HCT116 (cell line): ENCODE measurements around the gene IGLL5. TPM values are rescaled to one million over a fixed set of nuclear protein-coding genes. Genes with fewer than 3 reads are reported as not detected.
"Not testable (repeated sequence)": the region's sequence is repeated elsewhere in the genome, so short reads cannot be mapped to it uniquely, and the experiment has no call there.

Experiments used
- ATAC-seq: fragments of 200-7000 bp; cut with Tn5 transposase; 2 replicates; pipeline ENCODE4 v1.9.1; 2020; ENCODE audit warnings: mild to moderate bottlenecking, moderate library complexity
- BruUV-seq: library from RNA; stranded (reverse); fragments of 400-500 nt; replicated peaks from 2 replicates; lab custom pipeline; 2021; lab: Mats Ljungman, UMichigan
- CTCF ChIA-PET: fragments of 300-600 bp; sonication (Branson Sonifier 250); formaldehyde crosslinking; loops from one replicate; lab custom pipeline; 2021; ENCODE audit warnings: antibody characterized with exemption; lab: Charles Lee
- POLR2A ChIA-PET: fragments of 300-600, 350-600 bp; sonication (Branson Sonifier 250); formaldehyde crosslinking; loops from one replicate; lab custom pipeline; 2021; ENCODE audit warnings: antibody characterized with exemption; lab: Charles Lee
- RAD21 ChIA-PET, 2 experiments: fragments of 300-600 bp; sonication (Branson Sonifier 250); formaldehyde crosslinking; loops; one replicate each; lab custom pipeline; 2023; ENCODE audit warnings: low total read pairs in 2 of 2; ENCODE audit not compliant: uncharacterized antibody in 2 of 2, unreplicated experiment in 2 of 2, low non-redundant PET in 1 of 2; lab: Charles Lee
- DNase-seq: peaks from one replicate; pipeline ENCODE4 v3.0.0-alpha.2; 2010; ENCODE audit warnings: low read depth, low spot score
- H2AFZ ChIP-seq: fragments of 200-600 bp; shearing (Covaris generic), sonication (generic); 2 replicates; pipeline ENCODE4 v1.6.1; 2017; ENCODE audit warnings: low read depth, mixed run types, mixed read lengths, antibody characterized with exemption, low read length; ENCODE audit not compliant: poor library complexity, severe bottlenecking
- H3K27ac ChIP-seq: 2 replicates; pipeline ENCODE4 v1.5.1; 2012; ENCODE audit warnings: low read depth, low read length
- H3K27me3 ChIP-seq: fragments of 200-600 bp; sonication (generic); 2 replicates; pipeline ENCODE4 v1.6.1; 2016; ENCODE audit warnings: mixed run types, low read length, mixed read lengths; ENCODE audit not compliant: insufficient read depth
- H3K36me3 ChIP-seq, 2 experiments: fragments of 200-500 bp in 1 of 2; fragments of 200-600 bp in 1 of 2; sonication (Bioruptor generic) in 1 of 2; sonication (generic) in 1 of 2; 2 replicates each; pipeline versions ENCODE4 v1.5.1 to v1.6.1; 2014 to 2016; ENCODE audit warnings: low read length in 2 of 2, inconsistent platforms in 1 of 2, mixed read lengths in 1 of 2, mixed run types in 1 of 2; ENCODE audit not compliant: insufficient read depth in 2 of 2, control insufficient read depth in 1 of 2
- H3K4me1 ChIP-seq, 2 experiments: fragments of 200-600 bp in 1 of 2; sonication (generic) in 1 of 2; 2 replicates each; pipeline versions ENCODE4 v1.5.1 to v1.6.1; 2012 to 2017; ENCODE audit warnings: low read length in 2 of 2, inconsistent platforms in 1 of 2, mild to moderate bottlenecking in 1 of 2, mixed read lengths in 1 of 2, mixed run types in 1 of 2, moderate library complexity in 1 of 2; ENCODE audit not compliant: insufficient read depth in 2 of 2, control insufficient read depth in 1 of 2
- H3K4me2 ChIP-seq: fragments of 200-600 bp; sonication (generic); 2 replicates; pipeline ENCODE4 v1.6.1; 2017; ENCODE audit warnings: mixed run types, low read length, mixed read lengths
- H3K4me3 ChIP-seq, 2 experiments: fragments of 200-600 bp in 1 of 2; sonication (generic) in 1 of 2; replicated peaks in 1 of 2; 2 replicates each; pipeline ENCODE4 v1.5.1; 2011 to 2016; ENCODE audit warnings: low read length in 2 of 2, control low read depth in 1 of 2, low read depth in 1 of 2, mild to moderate bottlenecking in 1 of 2, mixed read lengths in 1 of 2, mixed run types in 1 of 2
- H3K79me2 ChIP-seq: fragments of 200-600 bp; sonication (generic); 2 replicates; pipeline ENCODE4 v1.6.1; 2017; ENCODE audit warnings: mild to moderate bottlenecking, mixed run types, low read length, moderate library complexity, mixed read lengths; ENCODE audit not compliant: insufficient read depth
- H3K9ac ChIP-seq: fragments of 200-600 bp; sonication (generic); 2 replicates; pipeline ENCODE4 v1.6.1; 2016; ENCODE audit warnings: low read length, mixed read lengths
- H3K9me2 ChIP-seq: fragments of 200-600 bp; sonication (generic), shearing (Covaris generic); 2 replicates; pipeline ENCODE4 v1.6.1; 2017; ENCODE audit warnings: mixed run types, mild to moderate bottlenecking, moderate library complexity; ENCODE audit not compliant: insufficient read depth
- H3K9me3 ChIP-seq, 2 experiments: fragments of 200-500 bp in 1 of 2; fragments of 200-600 bp in 1 of 2; sonication (Bioruptor generic) in 1 of 2; sonication (generic) in 1 of 2; 2 replicates each; pipeline ENCODE4 v1.6.1; 2014 to 2017; ENCODE audit warnings: low read length in 2 of 2, mixed read lengths in 2 of 2, inconsistent platforms in 1 of 2, low read depth in 1 of 2, mild to moderate bottlenecking in 1 of 2, mixed run types in 1 of 2, moderate library complexity in 1 of 2; ENCODE audit not compliant: control insufficient read depth in 1 of 2, insufficient read depth in 1 of 2
- H4K20me1 ChIP-seq: fragments of 200-600 bp; sonication (generic), shearing (Covaris generic); 2 replicates; pipeline ENCODE4 v1.6.1; 2017; ENCODE audit warnings: mixed run types, mild to moderate bottlenecking, moderate library complexity; ENCODE audit not compliant: insufficient read depth
- EZH2phosphoT487 ChIP-seq: fragments of 200-600 bp; IDR thresholded peaks from 2 replicates; pipeline ENCODE4 v1.6.1; 2018; ENCODE audit warnings: antibody characterized with exemption, borderline replicate concordance
- POLR2AphosphoS5 ChIP-seq: IDR thresholded peaks from 2 replicates; pipeline ENCODE4 v1.6.1; 2011; ENCODE audit warnings: mild to moderate bottlenecking, low read depth, low read length, moderate library complexity
- YY1 ChIP-seq: IDR thresholded peaks from 2 replicates; pipeline ENCODE4 v1.6.1; 2011; ENCODE audit warnings: low read length, low read depth, moderate library complexity, mild to moderate bottlenecking; ENCODE audit not compliant: insufficient replicate concordance; ENCODE audit errors: extremely low read depth
- ZNF274 ChIP-seq: fragments of 200-500 bp; sonication (Bioruptor generic); IDR thresholded peaks from 2 replicates; pipeline ENCODE4 v1.6.1; 2014; ENCODE audit warnings: mild to moderate bottlenecking, low read depth, low read length, inconsistent platforms
- intact Hi-C: fragments of 100-400 bp; cut with micrococcal nuclease; formaldehyde crosslinking; loops from 2 replicates; pipeline ENCODE4 v1.10.0; 2022
- total RNA-seq: library from RNA; stranded (reverse); gene quantifications from one replicate; pipeline ENCODE4 v1.2.1, GENCODE V29; 2021; ENCODE audit not compliant: unreplicated experiment
- TF ChIP-seq, protein P1 (sequence below): IDR thresholded peaks from 2 replicates; pipeline ENCODE4 v1.6.1; 2012
- TF ChIP-seq, protein P2 (sequence below): IDR thresholded peaks from 2 replicates; pipeline ENCODE4 v1.6.1; 2011; ENCODE audit warnings: mild to moderate bottlenecking, low read length, moderate library complexity; ENCODE audit not compliant: insufficient replicate concordance; ENCODE audit errors: extremely low read depth
- TF ChIP-seq, protein P3 (sequence below): IDR thresholded peaks from 2 replicates; pipeline ENCODE4 v1.6.1; 2012

The IGLL5 gene
- total RNA-seq, 1 experiment from 2014 or later = not detected

DNA sequence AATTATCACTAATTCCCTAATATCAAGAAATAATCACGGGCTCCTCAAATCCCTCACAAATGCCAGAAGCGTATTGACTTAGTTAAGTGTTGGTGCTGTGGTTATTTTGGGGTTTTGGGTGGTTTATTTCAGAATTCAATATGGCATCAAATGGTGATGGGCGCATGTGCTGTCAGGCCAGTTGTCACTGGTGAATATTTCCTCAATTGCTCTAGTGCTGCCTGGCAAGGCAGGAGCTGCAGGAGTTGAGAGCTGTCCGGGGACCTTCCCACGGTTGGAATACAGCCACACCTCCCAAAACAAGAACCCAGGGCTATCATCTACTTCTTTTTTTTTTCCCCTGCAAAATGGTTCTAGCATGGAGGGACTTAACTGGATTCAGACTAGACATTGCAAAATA lies 10.3 kb downstream of the IGLL5 start:
- ATAC-seq (no peak), DNase-seq (no peak)
- Histone ChIP-seq H3K27me3 (peaks cover 38% of the 10 kb centered on the region), H3K9me3 (no peaks in the 10 kb centered on the region), H3K4me1 (no peaks in the 10 kb centered on the region), H3K4me3 (no peak overlapping the region), H3K9me2 (no peaks in the 10 kb centered on the region), H3K27ac (no peak overlapping the region), H2AFZ (no peak overlapping the region), H3K36me3 (no peaks in the 10 kb centered on the region), H4K20me1 (no peaks in the 10 kb centered on the region), H3K79me2 (no peaks in the 10 kb centered on the region), H3K9ac (no peak overlapping the region), H3K4me2 (no peak overlapping the region)
- RAD21 ChIA-PET = no interaction called here
- intact Hi-C loops = no loop called here
- TF ChIP-seq POLR2AphosphoS5 = no peak
- TF ChIP-seq ZNF274 = no peak
- TF ChIP-seq, protein P1, sequence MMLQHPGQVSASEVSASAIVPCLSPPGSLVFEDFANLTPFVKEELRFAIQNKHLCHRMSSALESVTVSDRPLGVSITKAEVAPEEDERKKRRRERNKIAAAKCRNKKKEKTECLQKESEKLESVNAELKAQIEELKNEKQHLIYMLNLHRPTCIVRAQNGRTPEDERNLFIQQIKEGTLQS = no peak
- no peak for TF ChIP-seq YY1
- TF ChIP-seq, protein P2, sequence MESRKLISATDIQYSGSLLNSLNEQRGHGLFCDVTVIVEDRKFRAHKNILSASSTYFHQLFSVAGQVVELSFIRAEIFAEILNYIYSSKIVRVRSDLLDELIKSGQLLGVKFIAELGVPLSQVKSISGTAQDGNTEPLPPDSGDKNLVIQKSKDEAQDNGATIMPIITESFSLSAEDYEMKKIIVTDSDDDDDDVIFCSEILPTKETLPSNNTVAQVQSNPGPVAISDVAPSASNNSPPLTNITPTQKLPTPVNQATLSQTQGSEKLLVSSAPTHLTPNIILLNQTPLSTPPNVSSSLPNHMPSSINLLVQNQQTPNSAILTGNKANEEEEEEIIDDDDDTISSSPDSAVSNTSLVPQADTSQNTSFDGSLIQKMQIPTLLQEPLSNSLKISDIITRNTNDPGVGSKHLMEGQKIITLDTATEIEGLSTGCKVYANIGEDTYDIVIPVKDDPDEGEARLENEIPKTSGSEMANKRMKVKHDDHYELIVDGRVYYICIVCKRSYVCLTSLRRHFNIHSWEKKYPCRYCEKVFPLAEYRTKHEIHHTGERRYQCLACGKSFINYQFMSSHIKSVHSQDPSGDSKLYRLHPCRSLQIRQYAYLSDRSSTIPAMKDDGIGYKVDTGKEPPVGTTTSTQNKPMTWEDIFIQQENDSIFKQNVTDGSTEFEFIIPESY = no peak
- no peak for TF ChIP-seq EZH2phosphoT487
- TF ChIP-seq, protein P3, sequence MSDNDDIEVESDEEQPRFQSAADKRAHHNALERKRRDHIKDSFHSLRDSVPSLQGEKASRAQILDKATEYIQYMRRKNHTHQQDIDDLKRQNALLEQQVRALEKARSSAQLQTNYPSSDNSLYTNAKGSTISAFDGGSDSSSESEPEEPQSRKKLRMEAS = no peak
- CTCF ChIA-PET = no interaction called here
- POLR2A ChIA-PET = interaction anchor here (0.7 kb wide), 1 partner anchor 62 kb away, joined by 5 read pairs; no protein-coding TSS in a partner anchor
- no TSS peak for BruUV-seq

DNA sequence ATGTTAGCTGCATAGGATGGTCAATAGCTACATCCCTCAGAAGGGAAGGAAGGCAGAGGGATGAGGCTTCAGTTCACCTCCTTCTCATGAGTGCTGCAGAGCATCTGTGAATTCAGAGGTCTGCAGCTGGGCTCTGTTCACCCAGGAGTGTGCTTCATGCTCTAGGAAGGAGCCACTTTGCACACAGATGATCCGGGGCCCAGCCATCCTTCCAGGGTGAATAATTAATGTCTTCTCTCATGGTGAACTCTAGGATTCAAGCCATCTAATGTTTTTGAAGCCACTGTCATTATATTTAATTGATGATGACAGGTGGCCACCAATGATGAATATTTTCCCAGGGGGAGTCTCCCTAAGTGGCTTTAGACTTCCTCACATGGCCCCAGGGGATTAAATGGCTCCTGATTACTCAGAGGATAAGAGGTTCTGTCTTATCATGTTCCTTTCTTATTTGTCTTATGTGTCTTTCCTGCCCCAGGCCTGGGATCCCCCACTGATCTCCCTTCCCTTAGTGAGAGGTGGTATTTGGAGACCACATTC lies 10.9 kb downstream of the IGLL5 start:
- POLR2A ChIA-PET, H3K4me1 ChIP-seq, H3K9ac ChIP-seq, H3K36me3 ChIP-seq, CTCF ChIA-PET, H4K20me1 ChIP-seq, H3K4me3 ChIP-seq, DNase-seq, H2AFZ ChIP-seq, H3K9me2 ChIP-seq, RAD21 ChIA-PET, H3K9me3 ChIP-seq, H3K79me2 ChIP-seq, BruUV-seq, ATAC-seq, H3K4me2 ChIP-seq, intact Hi-C loops, H3K27ac ChIP-seq: not testable (repeated sequence)
- peaks cover 41% of the 10 kb centered on the region for H3K27me3 ChIP-seq

DNA sequence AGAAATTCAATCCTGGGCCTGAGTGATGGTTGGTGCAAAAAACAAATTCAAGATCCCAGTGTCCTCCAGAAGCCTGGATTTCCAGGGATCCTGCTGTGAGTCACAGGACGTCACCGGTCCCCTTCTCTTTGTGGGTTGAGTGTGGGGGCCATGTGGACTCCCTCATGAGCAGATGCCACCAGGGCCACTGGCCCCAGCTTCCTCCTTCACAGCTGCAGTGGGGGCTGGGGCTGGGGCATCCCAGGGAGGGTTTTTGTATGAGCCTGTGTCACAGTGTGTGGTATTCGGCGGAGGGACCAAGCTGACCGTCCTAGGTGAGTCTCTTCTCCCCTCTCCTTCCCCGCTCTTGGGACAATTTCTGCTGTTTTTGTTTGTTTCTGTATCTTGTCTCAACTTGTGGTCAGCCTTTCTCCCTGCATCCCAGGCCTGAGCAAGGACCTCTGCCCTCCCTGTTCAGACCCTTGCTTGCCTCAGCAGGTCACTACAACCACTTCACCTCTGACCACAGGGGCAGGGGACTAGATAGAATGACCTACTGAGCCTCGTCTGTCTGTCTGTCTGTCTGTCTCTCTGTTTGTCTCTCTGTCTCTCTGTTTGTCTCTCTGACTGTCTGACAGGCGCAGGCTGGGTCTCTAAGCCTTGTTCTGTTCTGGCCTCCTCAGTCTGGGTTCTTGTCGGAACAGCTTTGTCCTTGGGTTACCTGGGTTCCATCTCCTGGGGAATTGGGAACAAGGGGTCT lies 11.9 kb downstream of the IGLL5 start:
- H3K27me3 ChIP-seq = peaks cover 41% of the 10 kb centered on the region
- H3K9ac ChIP-seq, H4K20me1 ChIP-seq, H3K9me3 ChIP-seq, intact Hi-C loops, POLR2A ChIA-PET, RAD21 ChIA-PET, H3K36me3 ChIP-seq, CTCF ChIA-PET, H3K27ac ChIP-seq, DNase-seq, H2AFZ ChIP-seq, H3K4me3 ChIP-seq, H3K4me2 ChIP-seq, H3K4me1 ChIP-seq, BruUV-seq, H3K79me2 ChIP-seq, ATAC-seq, H3K9me2 ChIP-seq: not testable (repeated sequence)
